ENCODE measurements around the gene SAMD9L. TPM values are rescaled to one million over a fixed set of nuclear protein-coding genes. Genes with fewer than 3 reads are reported as not detected.

The SAMD9L gene
- total and polyA plus RNA-seq, 2 experiments from 2014 or later = 1.5 to 4.5 TPM

GRCh38 chr7:93148727-93149126 lies 542 bp upstream of the SAMD9L start:
- WGBS (ENCODE audit: low lambda C conversion rate, missing lambda C conversion rate) = 88% methylated on average over 3 of the region's 3 CpGs
- H3K4me1 ChIP-seq (ENCODE audit: insufficient read depth) = peaks cover 4% of the 10 kb centered on the region
- H3K79me2 ChIP-seq = no peaks in the 10 kb centered on the region
- no peaks in the 10 kb centered on the region for H3K9me2 ChIP-seq (replicated peaks; ENCODE audit: insufficient read depth)
- no peak overlapping the region for H3K27ac ChIP-seq
- no peak overlapping the region for H3K4me3 ChIP-seq
- no peaks in the 10 kb centered on the region for H3K27me3 ChIP-seq
- no peak for DNase-seq (ENCODE audit: low spot score)
- TF ChIP-seq EZH2 (IDR thresholded peaks at IDR 0.05; ENCODE audit: borderline replicate concordance) (no peak), EZH2phosphoT487 (IDR thresholded peaks at IDR 0.05; ENCODE audit: low read depth, severe bottlenecking, unreplicated experiment) (no peak), CTCF (IDR thresholded peaks at IDR 0.05; ENCODE audit: poor library complexity) (no peak)
- H3K4me2 ChIP-seq = peak overlapping the region; percentile 61
- H3K9me3 ChIP-seq (ENCODE audit: low read depth) = no peaks in the 10 kb centered on the region
- no peaks in the 10 kb centered on the region for H4K20me1 ChIP-seq (ENCODE audit: insufficient read depth, poor library complexity, severe bottlenecking)
- no peaks in the 10 kb centered on the region for H3K36me3 ChIP-seq (replicated peaks; ENCODE audit: insufficient read depth, low read depth)
- peak overlapping the region; percentile 32 for H2AFZ ChIP-seq

DNA sequence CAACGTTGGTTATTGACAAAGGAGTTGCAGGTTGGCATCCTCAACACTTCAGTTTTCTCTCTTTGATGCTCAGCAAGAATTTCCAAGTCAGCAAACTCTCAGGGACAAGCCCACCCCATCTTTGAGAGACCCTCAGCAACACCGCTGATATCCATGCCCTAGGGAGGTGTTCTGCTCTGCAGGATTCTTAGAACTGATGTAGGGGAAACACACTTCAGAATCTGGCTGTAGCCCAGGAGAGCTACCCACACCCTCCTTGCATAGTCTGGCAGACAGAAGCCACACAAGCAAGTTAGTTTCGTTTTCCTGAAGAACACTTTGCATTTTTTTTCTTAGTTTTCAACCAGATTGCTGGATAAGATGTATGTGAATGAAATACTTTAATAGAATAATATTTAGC lies 822 bp downstream of the SAMD9L start:
- Histone ChIP-seq H3K4me3 (no peak overlapping the region), H3K36me3 (replicated peaks; ENCODE audit: insufficient read depth, low read depth) (no peaks in the 10 kb centered on the region), H3K79me2 (no peaks in the 10 kb centered on the region), H3K9me3 (ENCODE audit: low read depth) (no peaks in the 10 kb centered on the region), H2AFZ (peak overlapping the region; percentile 32), H4K20me1 (ENCODE audit: insufficient read depth, poor library complexity, severe bottlenecking) (no peaks in the 10 kb centered on the region), H3K4me1 (ENCODE audit: insufficient read depth) (peaks cover 4% of the 10 kb centered on the region), H3K27ac (no peak overlapping the region), H3K9me2 (replicated peaks; ENCODE audit: insufficient read depth) (no peaks in the 10 kb centered on the region), H3K27me3 (no peaks in the 10 kb centered on the region), H3K4me2 (peak overlapping the region; percentile 61)
- 43% methylated on average over 3 of the region's 3 CpGs for WGBS (ENCODE audit: low lambda C conversion rate, missing lambda C conversion rate)
- TF ChIP-seq EZH2 (IDR thresholded peaks at IDR 0.05; ENCODE audit: borderline replicate concordance) (no peak), EZH2phosphoT487 (IDR thresholded peaks at IDR 0.05; ENCODE audit: low read depth, severe bottlenecking, unreplicated experiment) (no peak), CTCF (IDR thresholded peaks at IDR 0.05; ENCODE audit: poor library complexity) (no peak)
- DNase-seq (ENCODE audit: low spot score) = peak; percentile 19

- no peaks in the 10 kb centered on the region for H3K27me3 ChIP-seq
- H3K4me2 ChIP-seq = peak overlapping the region; percentile 61
- peak overlapping the region; percentile 32 for H2AFZ ChIP-seq
- peaks cover 4% of the 10 kb centered on the region for H3K4me1 ChIP-seq (ENCODE audit: insufficient read depth)
- WGBS (ENCODE audit: low lambda C conversion rate, missing lambda C conversion rate) = 82% methylated on average over 5 of the region's 5 CpGs
- H3K36me3 ChIP-seq (replicated peaks; ENCODE audit: insufficient read depth, low read depth) = no peaks in the 10 kb centered on the region
- H3K9me3 ChIP-seq (ENCODE audit: low read depth) = no peaks in the 10 kb centered on the region
- no peak for DNase-seq (ENCODE audit: low spot score)
- H3K27ac ChIP-seq = no peak overlapping the region
- no peaks in the 10 kb centered on the region for H3K79me2 ChIP-seq
- no peak for TF ChIP-seq EZH2 (IDR thresholded peaks at IDR 0.05; ENCODE audit: borderline replicate concordance)
- no peak for TF ChIP-seq EZH2phosphoT487 (IDR thresholded peaks at IDR 0.05; ENCODE audit: low read depth, severe bottlenecking, unreplicated experiment)
- TF ChIP-seq CTCF (IDR thresholded peaks at IDR 0.05; ENCODE audit: poor library complexity) = no peak
- no peaks in the 10 kb centered on the region for H4K20me1 ChIP-seq (ENCODE audit: insufficient read depth, poor library complexity, severe bottlenecking)
- H3K9me2 ChIP-seq (replicated peaks; ENCODE audit: insufficient read depth) = no peaks in the 10 kb centered on the region
- no peak overlapping the region for H3K4me3 ChIP-seq
Observed at GRCh38 chr7:93146472-93147141, 1.6 kb downstream of the SAMD9L start.

Measured in hepatocyte (in vitro differentiated cells).